NCI-H2107 treated with DMSO at 0.1 percent for 48 hours (cell line): ENCODE results near the gene CMSS1.
"Not testable (repeated sequence)": the region's sequence is repeated elsewhere in the genome, so short reads cannot be mapped to it uniquely, and the experiment has no call there.

Experiments used
- DNase-seq: peaks from one replicate; lab custom pipeline; 2025; ENCODE audit not compliant: unreplicated experiment; lab: John Stamatoyannopoulos, UW

The CMSS1 gene

GRCh38 chr3:100046986-100047385 is 229.3 kb downstream of the CMSS1 start:
- DNase-seq = no peak

- no peak for DNase-seq
Measured at GRCh38 chr3:100047455-100048141, 229.9 kb downstream of the CMSS1 start.

DNA sequence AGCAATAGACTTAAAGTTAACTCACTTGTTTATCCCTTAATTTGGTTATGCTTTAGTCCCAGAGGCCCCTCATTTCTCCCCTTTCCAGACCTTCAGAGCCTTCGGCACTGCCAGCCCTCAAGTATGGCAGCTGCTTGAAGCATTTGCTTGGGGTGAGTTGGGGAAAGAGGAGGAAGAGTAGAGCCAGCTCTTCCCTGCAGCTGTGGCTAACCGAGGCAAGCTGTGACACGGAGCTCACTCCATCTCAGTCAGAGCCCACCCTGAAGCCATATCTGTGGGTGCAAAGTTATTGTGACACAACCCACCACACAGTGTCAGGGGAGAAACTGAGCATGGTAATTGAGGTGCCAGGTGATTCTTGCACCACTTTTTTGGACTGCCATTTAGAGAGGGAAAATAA is 230.6 kb downstream of the CMSS1 start:
- DNase-seq = no peak

- DNase-seq = not testable (repeated sequence)
Measured at GRCh38 chr3:100051513-100051912, 233.9 kb downstream of the CMSS1 start.

GRCh38 chr3:100053951-100054620 is 236.4 kb downstream of the CMSS1 start:
- no peak for DNase-seq

DNA sequence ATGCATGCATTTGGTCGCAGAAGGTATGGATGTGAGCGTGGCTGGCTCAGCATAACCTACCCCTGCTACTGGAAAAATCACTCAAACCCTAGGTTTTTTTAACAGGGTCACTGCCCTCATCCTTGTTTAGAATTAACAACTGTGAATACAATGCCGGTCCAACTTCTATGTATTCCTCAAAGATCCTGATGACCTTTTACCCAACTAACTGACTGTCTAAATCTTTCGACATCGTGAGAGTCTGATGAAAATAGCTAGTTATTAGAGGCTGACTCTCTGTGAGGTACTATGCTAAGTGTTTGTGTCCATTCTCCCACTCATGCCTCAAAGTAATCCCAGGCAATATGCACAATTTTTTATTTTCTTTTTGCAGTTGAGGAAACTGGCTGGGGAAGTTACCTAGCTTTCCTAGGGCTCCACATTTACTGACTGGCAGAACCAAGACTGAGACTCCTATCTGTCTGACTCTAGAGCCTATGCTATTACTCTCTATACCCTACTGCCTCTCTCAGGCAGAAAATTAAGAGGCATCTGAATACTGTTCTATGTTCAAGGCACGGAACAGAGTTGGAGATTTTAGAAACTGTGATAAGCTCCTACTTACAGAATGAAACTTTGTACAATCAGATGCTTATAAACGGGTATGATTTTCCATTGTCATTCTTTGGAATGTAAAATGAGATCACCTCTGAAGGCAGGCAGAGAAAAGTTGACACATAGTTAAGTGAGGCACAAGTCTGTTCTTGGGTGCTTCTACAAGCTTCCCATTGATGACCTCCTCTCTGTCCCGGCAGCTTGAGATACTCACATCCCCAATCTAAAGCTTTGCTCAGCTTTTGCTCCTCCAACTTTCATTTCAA is 240.3 kb downstream of the CMSS1 start:
- DNase-seq = no peak

DNA sequence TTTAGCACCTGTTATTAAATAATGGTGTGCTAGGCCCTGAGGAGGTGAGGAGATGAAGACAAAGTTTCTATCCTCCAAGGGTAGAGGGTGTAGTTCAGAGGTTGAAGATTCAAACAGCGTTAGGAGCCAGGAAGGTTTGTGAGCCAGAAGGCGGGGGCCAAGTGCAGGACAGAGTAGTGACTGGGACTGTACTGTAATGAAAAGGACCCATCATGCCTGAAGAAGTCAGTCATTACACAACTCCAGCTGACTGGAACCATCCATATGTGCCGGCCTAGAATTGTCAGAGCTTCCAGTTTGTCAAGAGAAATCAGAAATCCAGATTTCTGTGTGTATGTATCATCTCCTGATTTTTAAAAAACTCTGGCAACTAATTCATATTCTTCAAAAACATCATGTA is 241.8 kb downstream of the CMSS1 start:
- no peak for DNase-seq

- DNase-seq = no peak
Measured at GRCh38 chr3:100060685-100061484, 243.2 kb downstream of the CMSS1 start.

- no peak for DNase-seq
Measured at GRCh38 chr3:100062665-100063064, 245.0 kb downstream of the CMSS1 start.

DNA sequence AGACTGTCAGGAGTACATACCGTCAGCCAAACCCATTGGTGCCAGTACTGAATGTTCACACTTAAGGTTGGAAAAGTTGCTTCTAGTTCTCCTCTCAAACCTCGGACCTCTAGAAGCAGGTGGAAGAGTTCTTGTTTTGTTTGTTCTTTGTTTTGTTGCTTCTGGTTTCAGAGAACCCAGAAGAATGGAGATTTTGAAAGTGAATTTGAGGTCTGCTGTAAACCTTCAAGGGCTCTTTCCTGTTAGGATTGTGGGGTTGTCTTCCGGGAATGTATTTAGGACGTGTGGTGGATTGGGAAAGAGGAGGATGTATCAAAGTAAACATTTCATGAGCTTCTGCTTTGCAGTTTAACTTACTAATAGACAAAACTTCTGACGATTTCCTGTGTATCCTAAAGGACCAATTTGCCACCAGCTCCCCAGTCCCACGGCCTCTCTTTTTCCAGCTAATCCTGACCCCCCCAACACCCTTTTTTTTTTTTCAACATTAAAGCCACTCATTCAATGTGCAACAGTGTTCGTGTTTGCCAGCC is 246.3 kb downstream of the CMSS1 start:
- DNase-seq = no peak

DNA sequence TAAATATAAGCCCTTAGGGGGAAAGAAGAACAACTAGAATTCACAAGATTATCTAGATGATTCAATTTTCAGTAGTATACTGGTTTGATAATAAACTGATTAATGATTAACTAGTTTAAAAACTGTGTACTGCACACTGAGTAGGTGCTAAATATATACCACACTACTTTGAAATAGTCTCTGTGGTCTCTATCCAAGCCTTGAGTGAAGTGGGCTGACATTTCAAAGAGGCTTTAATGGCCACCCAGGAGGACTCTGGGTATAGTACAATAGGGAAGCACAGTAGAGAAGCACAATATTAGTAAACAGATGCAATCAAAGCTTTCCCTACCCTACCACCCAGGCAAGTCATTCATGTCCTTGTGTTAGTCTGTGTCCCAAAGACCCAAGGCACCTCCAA is 249.9 kb downstream of the CMSS1 start:
- no peak for DNase-seq

GRCh38 chr3:100068826-100069225 is 251.2 kb downstream of the CMSS1 start:
- peak; percentile 74 for DNase-seq

DNA sequence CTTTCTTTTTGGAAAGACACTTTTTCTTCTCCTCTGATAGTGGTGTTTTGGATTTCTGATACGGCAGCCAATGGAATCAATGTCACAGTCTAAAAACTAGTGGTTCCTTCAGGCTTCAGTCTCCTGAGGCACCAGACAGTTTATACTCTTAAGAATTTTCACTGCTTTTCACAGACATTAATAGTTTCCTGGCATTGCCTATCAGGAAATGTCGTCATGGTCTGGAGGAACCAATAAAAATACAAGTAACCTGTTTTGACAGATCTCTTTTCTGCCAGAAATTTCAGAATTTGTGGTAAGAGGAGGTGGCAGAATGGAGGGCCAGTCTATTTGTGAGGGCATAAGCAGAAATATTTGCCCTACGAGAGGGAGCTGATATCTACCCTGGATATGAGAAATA is 251.8 kb downstream of the CMSS1 start:
- DNase-seq = no peak

DNA sequence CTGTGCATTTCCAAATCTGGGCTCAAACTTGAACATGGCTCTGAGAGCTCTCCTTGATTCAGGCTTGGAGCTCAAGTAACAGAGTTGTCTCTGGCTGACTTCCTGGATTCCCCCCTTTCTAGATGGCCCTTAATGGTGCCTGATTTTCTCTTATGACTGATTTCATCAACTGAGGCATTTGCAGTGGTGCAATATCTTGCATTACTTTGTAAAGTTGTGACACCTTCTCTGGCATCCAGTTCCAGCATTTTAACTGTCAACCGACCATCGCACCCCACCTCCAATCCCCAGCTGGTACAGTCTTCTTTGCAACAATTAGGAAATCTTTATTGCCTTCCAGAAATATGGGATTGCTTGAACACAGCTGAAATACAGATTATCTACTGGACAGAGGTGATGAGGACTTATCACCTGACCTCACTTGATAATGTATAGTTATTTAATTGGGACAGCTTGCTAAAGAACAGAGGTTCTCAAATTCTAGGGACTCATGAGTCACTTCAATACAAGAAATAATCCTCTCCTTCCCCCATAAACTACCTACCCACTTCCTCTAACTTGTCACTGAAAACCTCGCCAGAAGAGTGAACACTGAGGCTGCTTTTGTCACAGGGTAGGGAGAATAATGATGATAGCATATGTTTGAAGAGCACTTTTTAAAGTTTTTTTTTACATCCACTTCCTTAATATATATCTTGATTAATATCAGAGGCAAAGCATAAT is 254.8 kb downstream of the CMSS1 start:
- no peak for DNase-seq

DNA sequence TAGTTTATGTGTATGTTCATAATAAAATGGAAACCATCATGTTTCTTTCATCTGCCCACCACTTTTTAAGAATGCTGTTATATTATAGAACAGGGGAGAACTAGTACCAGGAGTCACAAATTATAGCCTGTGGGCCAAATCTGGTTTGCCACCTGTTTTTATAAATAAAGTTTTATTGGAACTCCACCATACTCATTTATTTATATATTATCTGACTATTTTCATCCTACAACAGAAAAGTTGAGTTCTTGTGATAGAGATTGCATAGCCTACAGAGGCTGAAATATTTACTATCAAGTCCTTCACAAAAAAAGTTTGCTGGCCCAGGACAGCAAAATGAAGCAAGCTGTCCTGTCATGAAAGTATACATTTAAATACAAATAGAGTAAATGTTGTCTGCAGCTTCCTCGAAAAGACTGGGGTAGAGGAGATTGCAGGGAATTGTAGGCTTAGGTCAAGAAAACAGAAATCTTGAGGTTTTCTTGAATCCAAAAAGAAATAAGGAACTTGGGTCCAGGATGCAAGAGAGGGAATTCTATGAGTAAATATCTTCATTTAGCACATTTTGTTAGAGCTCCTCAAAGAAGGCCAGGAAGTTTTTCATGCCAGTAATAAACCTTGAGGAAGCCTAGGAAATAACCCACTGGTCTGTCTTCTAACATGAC is 255.5 kb downstream of the CMSS1 start:
- no peak for DNase-seq

- DNase-seq = no peak
Measured at GRCh38 chr3:100073714-100074307, 256.1 kb downstream of the CMSS1 start.

- no peak for DNase-seq
Measured at GRCh38 chr3:100075196-100075595, 257.5 kb downstream of the CMSS1 start.

DNA sequence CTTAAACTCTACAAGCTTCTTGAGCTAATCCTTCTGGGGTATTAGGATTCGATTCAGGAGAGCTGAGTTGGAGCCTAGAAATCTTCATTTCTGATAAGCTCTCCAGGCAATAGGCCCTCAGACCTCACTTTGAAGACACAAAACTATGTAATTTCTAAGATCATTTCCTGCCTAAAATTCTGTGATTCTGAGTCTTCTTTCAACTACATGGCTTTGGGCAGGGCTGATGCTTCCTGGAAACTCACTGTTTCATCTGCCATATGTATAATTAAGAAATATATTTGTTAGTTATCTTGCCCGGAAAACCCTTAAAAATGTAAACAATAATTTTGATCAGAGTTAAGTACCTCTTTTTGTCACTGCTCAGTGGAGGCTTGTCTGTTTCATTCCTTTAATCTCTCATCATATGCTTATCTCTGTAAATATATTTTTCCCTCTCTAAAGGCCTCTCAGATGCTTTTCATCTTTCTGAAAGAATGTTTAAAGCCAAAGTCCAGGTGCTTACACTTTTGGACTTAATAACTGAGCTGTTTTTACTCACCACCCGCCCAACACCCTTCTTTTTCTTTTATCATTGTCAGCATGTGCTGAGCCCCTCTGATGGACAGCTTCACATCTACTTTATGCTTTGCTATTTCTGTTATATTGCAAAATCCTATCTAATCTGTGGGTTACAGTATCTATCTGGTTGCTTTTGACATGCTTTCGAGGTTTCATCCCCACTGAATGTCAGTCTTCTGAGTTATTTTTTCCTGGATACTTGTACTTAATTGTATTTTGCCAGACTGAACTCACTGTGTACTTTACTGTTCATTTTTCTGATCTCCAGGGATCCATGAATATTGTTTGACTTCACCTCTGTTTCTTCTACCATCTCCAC is 258.4 kb downstream of the CMSS1 start:
- no peak for DNase-seq
